Stimulated activated CD8-positive, alpha-beta memory T cell treated with anti-CD3 and anti-CD28 coated beads, Interleukin-4, amount 100 ng/mL, for 4 hours (primary cell): ENCODE results near the gene DONSON.
"Not testable (repeated sequence)": the region's sequence is repeated elsewhere in the genome, so short reads cannot be mapped to it uniquely, and the experiment has no call there.

ENCODE experiments used
- DNase-seq, 2 donors: peaks; one replicate each; pipeline ENCODE4 v3.0.0-alpha.2; 2020; ENCODE audit warnings: low read depth in 2 of 2, low spot score in 1 of 2

The DONSON gene, protein sequence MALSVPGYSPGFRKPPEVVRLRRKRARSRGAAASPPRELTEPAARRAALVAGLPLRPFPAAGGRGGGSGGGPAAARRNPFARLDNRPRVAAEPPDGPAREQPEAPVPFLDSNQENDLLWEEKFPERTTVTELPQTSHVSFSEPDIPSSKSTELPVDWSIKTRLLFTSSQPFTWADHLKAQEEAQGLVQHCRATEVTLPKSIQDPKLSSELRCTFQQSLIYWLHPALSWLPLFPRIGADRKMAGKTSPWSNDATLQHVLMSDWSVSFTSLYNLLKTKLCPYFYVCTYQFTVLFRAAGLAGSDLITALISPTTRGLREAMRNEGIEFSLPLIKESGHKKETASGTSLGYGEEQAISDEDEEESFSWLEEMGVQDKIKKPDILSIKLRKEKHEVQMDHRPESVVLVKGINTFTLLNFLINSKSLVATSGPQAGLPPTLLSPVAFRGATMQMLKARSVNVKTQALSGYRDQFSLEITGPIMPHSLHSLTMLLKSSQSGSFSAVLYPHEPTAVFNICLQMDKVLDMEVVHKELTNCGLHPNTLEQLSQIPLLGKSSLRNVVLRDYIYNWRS

GRCh38 chr21:33588485-33589335 lies at the start of gene DONSON:
DONSON (minus strand) TSS chr21:33588684; CDS start chr21:33588641, 43 bp downstream.
- DNase-seq, result peak; percentile 69 to 73

GRCh38 chr21:33634254-33634653 lies 45.8 kb upstream of the DONSON start:
- no peak for DNase-seq

- DNase-seq, result not testable (repeated sequence)
Observed at GRCh38 chr21:33626151-33626550, 37.7 kb upstream of the DONSON start.

- DNase-seq, result no peak
Observed at GRCh38 chr21:33622253-33622652, 33.8 kb upstream of the DONSON start.

GRCh38 chr21:33619726-33620125 lies 31.2 kb upstream of the DONSON start:
- no peak for DNase-seq

- DNase-seq, result no peak
Observed at GRCh38 chr21:33618407-33618806, 29.9 kb upstream of the DONSON start.

- DNase-seq, result not testable (repeated sequence)
Observed at GRCh38 chr21:33617565-33617964, 29.1 kb upstream of the DONSON start.

- no peak for DNase-seq
Observed at GRCh38 chr21:33611006-33611744, 22.7 kb upstream of the DONSON start.

GRCh38 chr21:33608559-33608958 lies 20.1 kb upstream of the DONSON start:
- DNase-seq, result no peak

DNA sequence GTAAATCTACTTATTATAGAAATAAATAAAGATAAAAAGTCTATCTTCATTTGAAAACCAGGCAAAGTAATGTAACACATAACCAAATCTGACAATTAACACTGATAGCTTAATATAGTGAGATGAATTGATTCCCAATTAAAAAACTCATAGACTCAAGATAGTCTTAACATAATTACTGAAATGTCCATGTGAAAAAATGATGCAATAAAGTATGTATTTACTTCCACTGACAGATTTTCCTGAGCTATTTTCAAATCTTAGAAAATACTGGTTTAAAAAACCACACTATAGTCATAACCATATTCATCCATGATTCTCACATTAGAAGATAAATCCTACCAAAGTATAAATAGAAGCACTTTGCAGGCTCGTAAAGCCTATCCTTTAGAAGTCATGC lies 9.6 kb upstream of the DONSON start:
- DNase-seq, result no peak

DNA sequence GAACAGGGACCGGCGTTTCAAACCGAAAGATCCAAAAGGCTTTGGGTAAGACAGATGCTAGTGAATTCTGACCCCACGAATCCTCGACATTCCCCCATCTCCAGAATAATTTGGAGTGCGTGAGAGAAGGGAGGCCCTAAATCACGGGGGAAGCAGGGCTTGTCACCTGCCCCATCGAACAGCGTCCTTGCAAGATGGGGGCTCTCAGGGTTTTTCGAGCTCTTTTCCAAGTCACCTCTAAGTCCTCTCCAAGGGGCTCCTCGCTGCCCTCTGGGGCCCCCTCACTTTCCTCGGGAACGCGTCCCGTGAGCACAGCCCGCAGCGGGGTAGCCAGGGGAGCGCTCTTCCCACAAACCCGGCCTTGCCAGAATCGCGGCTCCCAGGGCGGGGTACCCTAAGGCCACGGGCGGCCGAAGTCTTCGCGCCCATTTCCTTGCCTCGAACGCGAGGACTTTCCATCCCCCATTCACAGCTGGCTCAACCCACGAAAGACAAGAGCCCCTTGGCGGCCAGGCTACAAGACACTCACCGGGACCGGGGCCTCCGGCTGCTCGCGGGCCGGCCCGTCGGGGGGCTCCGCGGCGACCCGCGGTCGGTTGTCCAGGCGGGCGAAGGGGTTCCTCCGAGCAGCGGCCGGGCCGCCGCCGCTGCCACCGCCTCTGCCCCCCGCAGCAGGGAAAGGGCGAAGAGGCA lies 546 bp downstream of the DONSON start:
- DNase-seq, result no peak

GRCh38 chr21:33586927-33587326 lies 1.6 kb downstream of the DONSON start:
- DNase-seq, result no peak

DNA sequence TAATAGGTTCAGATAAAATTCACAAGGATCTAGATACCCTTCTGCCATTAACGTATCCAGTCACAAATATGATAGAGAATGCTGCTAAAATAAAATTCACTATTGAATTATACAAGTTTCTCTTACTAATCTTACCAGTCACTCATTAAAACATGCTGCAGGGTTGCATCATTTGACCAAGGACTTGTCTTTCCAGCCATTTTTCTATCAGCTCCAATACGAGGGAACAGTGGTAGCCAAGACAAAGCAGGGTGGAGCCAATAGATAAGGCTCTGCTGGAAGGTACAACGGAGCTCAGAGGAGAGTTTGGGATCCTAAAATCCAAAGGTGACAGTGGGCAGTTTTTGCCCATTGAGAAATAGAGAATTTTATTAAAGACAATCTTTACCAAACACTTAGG lies 4.0 kb downstream of the DONSON start:
- no peak for DNase-seq

- no peak for DNase-seq
Observed at GRCh38 chr21:33578959-33579542, 9.4 kb downstream of the DONSON start.

DNA sequence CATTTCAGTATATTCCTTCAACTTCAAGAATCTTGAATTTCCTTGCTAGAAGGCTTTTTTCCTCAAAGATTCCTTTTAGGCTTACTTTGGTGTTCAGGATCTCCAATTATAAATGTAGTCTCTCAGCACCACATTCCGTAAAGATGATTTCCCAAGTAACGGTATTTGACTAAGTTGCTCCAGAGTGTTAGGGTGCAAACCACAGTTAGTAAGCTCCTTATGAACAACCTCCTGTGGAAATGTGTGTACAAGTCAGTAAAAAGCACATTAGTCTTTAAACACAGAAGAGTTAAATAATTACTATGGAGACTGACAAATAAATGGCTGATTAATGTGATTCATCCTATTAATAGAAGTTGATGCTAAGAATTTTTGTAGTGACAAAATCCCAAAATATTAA lies 10.3 kb downstream of the DONSON start:
- no peak for DNase-seq

DNA sequence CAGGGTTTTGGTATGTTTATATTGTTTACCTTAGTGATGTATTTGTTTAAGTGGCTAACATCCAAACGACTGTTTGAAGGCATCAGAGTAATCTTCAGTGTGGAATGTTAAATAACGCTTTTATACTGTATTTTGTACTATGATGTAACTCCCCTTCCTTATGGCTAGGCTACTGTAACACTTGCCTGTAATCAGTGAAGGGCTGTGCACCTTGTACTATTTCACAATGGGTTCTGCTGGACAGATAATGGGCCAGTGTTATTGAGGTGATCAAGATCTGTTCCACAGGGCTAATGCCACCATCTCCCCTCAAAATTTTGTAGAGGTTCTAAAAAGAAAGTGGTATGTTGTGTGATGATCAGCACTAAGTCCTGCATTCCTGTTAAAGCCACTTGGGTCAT lies 11.7 kb downstream of the DONSON start:
- not testable (repeated sequence) for DNase-seq

GRCh38 chr21:33572350-33572749 lies 16.1 kb downstream of the DONSON start:
- no peak for DNase-seq

DNA sequence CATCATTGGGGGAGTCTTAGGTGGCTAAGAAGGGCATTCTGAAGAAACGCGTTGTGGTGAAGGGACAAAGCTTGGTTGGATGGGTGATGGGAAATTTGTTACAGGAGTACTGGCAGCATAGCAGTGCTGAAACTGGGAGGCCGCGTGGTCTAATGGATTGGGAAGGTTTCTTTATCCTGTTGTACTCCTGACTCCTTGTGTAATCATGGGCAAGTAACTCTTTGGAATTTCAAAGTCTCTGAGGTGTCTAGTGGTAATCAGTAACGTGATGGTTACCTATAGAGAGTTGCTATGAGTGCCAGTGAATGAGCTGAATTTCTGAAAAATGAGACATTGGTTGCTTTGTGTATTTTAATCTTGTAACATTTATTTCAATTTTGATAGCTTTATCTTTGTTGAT lies 18.5 kb downstream of the DONSON start:
- DNase-seq, result no peak

GRCh38 chr21:33568448-33568847 lies 20.0 kb downstream of the DONSON start:
- DNase-seq, result no peak

- no peak for DNase-seq
Observed at GRCh38 chr21:33567914-33568313, 20.6 kb downstream of the DONSON start.
